OCI-LY7 (cell line): ENCODE data around the gene LY6G6F. TPM values are rescaled to one million over a fixed set of nuclear protein-coding genes. Genes with fewer than 3 reads are reported as not detected.

Experiments
- BruUV-seq: library from RNA; stranded (reverse); fragments of 400-500 nt; replicated peaks from 2 replicates; lab custom pipeline; 2021; lab: Mats Ljungman, UMichigan
- CTCF ChIA-PET: fragments of 300-600 bp; sonication (Branson Sonifier 250); formaldehyde crosslinking; loops from one replicate; lab custom pipeline; 2022; ENCODE audit warnings: antibody characterized with exemption; ENCODE audit not compliant: unreplicated experiment; lab: Charles Lee
- POLR2A ChIA-PET: fragments of 300-600 bp; sonication (Branson Sonifier 250); formaldehyde crosslinking; loops from one replicate; lab custom pipeline; 2022; ENCODE audit warnings: antibody characterized with exemption; lab: Charles Lee
- DNase-seq: peaks from one replicate; pipeline ENCODE4 v3.0.0-alpha.2; 2015; ENCODE audit warnings: low spot score
- H2AFZ ChIP-seq: fragments of 200-600 bp; sonication (generic), shearing (Covaris generic); 2 replicates; pipeline ENCODE4 v1.6.1; 2014; ENCODE audit warnings: mild to moderate bottlenecking, antibody characterized with exemption, low read length, moderate library complexity
- H3K27ac ChIP-seq: fragments of 200-600 bp; sonication (generic); 2 replicates; pipeline ENCODE4 v1.5.1; 2014; ENCODE audit warnings: mixed run types, low read depth, mild to moderate bottlenecking, moderate library complexity, low read length, inconsistent platforms; ENCODE audit not compliant: poor library complexity, severe bottlenecking
- H3K36me3 ChIP-seq: fragments of 200-600 bp; sonication (generic); 2 replicates; pipeline ENCODE4 v1.6.1; 2014; ENCODE audit warnings: mild to moderate bottlenecking, antibody characterized with exemption, low read length, moderate library complexity, mixed read lengths; ENCODE audit not compliant: insufficient read depth
- H3K4me1 ChIP-seq: fragments of 200-600 bp; sonication (generic); 2 replicates; pipeline ENCODE4 v1.5.1; 2014; ENCODE audit warnings: mild to moderate bottlenecking, low read length; ENCODE audit not compliant: insufficient read depth, poor library complexity, severe bottlenecking
- H3K4me2 ChIP-seq: fragments of 200-600 bp; sonication (generic); 2 replicates; pipeline ENCODE4 v1.6.1; 2014; ENCODE audit warnings: mild to moderate bottlenecking, low read length
- H3K4me3 ChIP-seq: fragments of 200-600 bp; sonication (generic); 2 replicates; pipeline ENCODE4 v1.5.1; 2014; ENCODE audit warnings: mild to moderate bottlenecking, low read depth, low read length; ENCODE audit not compliant: poor library complexity, severe bottlenecking
- H3K79me2 ChIP-seq: fragments of 200-600 bp; sonication (generic); 2 replicates; pipeline ENCODE4 v1.6.1; 2016; ENCODE audit warnings: low read depth, mild to moderate bottlenecking, low read length, moderate library complexity, mixed read lengths; ENCODE audit not compliant: insufficient read depth
- H3K9me2 ChIP-seq: fragments of 200-600 bp; sonication (generic); 2 replicates; pipeline ENCODE4 v1.6.1; 2016; ENCODE audit warnings: mild to moderate bottlenecking, low read length, mixed read lengths; ENCODE audit not compliant: insufficient read depth
- H3K9me3 ChIP-seq: fragments of 200-600 bp; sonication (generic); 2 replicates; pipeline ENCODE4 v1.6.1; 2014; ENCODE audit warnings: mild to moderate bottlenecking, mixed run types, low read length, mixed read lengths
- H4K20me1 ChIP-seq: fragments of 200-600 bp; sonication (generic); 2 replicates; pipeline ENCODE4 v1.6.1; 2014; ENCODE audit warnings: mild to moderate bottlenecking, antibody characterized with exemption, low read length, moderate library complexity, mixed read lengths; ENCODE audit not compliant: insufficient read depth
- CTCF ChIP-seq: fragments of 200-600 bp; sonication (generic); conservative IDR thresholded peaks from 2 replicates; pipeline ENCODE4 v1.5.1; 2014; ENCODE audit warnings: mild to moderate bottlenecking, antibody characterized with exemption, low read length, moderate library complexity, mixed read lengths
- EZH2phosphoT487 ChIP-seq: fragments of 200-600 bp; sonication (generic); IDR thresholded peaks from 2 replicates; pipeline ENCODE4 v1.6.1; 2018; ENCODE audit warnings: low read depth, borderline replicate concordance, mild to moderate bottlenecking, mixed run types, antibody characterized with exemption, low read length, moderate library complexity, mixed read lengths
- intact Hi-C: fragments of 100-400 bp; cut with micrococcal nuclease; formaldehyde crosslinking; loops from one replicate; pipeline ENCODE4 v1.10.0; 2022; ENCODE audit not compliant: unreplicated experiment
- total RNA-seq, 2 experiments: library from RNA; depleted of rRNA in 1 of 2; stranded (reverse); fragments of >200 nt in 1 of 2; shearing (Covaris generic) in 1 of 2; gene quantifications; 2 replicates each; pipeline ENCODE4 v1.2.3, GENCODE V29; 2014 to 2022

LY6G6F gene
- total RNA-seq, 2 experiments from 2014 or later = not detected

GRCh38 chr6:31676904-31677303 lies 29.8 kb upstream of the LY6G6F start:
- no peaks in the 10 kb centered on the region for H3K79me2 ChIP-seq
- no peaks in the 10 kb centered on the region for H4K20me1 ChIP-seq
- H3K4me3 ChIP-seq = no peak overlapping the region
- H3K4me1 ChIP-seq = peaks cover 30% of the 10 kb centered on the region
- intact Hi-C loops = no loop called here
- DNase-seq = no peak
- ChIA-PET CTCF (no interaction called here), POLR2A (interaction anchor here (0.6 to 0.7 kb wide), 2 partner anchors 24 to 207 kb away, joined by 3 to 4 read pairs; no protein-coding TSS in a partner anchor)
- H3K36me3 ChIP-seq = peaks cover 26% of the 10 kb centered on the region
- H3K9me2 ChIP-seq = no peaks in the 10 kb centered on the region
- no peak overlapping the region for H3K27ac ChIP-seq
- H3K9me3 ChIP-seq = no peaks in the 10 kb centered on the region
- no peak overlapping the region for H3K4me2 ChIP-seq
- H2AFZ ChIP-seq = no peak overlapping the region
- no peak for TF ChIP-seq CTCF
- BruUV-seq = no TSS peak

GRCh38 chr6:31677955-31678354 lies 28.7 kb upstream of the LY6G6F start:
- Histone ChIP-seq H3K27ac (no peak overlapping the region), H3K9me3 (no peaks in the 10 kb centered on the region), H2AFZ (no peak overlapping the region), H4K20me1 (no peaks in the 10 kb centered on the region), H3K36me3 (peaks cover 16% of the 10 kb centered on the region; the same call in 1 of the 2 replicates), H3K9me2 (no peaks in the 10 kb centered on the region), H3K4me2 (no peak overlapping the region), H3K79me2 (no peaks in the 10 kb centered on the region), H3K4me3 (no peak overlapping the region), H3K4me1 (peaks cover 30% of the 10 kb centered on the region)
- no peak for TF ChIP-seq EZH2phosphoT487
- TF ChIP-seq CTCF = no peak
- CTCF ChIA-PET = interaction anchor here (0.6 kb wide), 1 partner anchor 61 kb away, joined by 3 read pairs; no protein-coding TSS in a partner anchor
- POLR2A ChIA-PET = interaction anchor here (0.5 kb wide), 1 partner anchor 294 kb away, joined by 3 read pairs; the partner anchor contains the start of gene DXO
- no peak for DNase-seq
- intact Hi-C loops = no loop called here
- no TSS peak for BruUV-seq
